HPDE6-E6E7 (cell line): Measurements from ENCODE around the gene FHIT.
"Not testable (repeated sequence)": the region's sequence is repeated elsewhere in the genome, so short reads cannot be mapped to it uniquely, and the experiment has no call there.

Experiments
- DNase-seq: peaks from one replicate; pipeline ENCODE4 v3.0.0; 2011; ENCODE audit warnings: missing footprints; ENCODE audit errors: extremely low spot score

Gene FHIT

DNA sequence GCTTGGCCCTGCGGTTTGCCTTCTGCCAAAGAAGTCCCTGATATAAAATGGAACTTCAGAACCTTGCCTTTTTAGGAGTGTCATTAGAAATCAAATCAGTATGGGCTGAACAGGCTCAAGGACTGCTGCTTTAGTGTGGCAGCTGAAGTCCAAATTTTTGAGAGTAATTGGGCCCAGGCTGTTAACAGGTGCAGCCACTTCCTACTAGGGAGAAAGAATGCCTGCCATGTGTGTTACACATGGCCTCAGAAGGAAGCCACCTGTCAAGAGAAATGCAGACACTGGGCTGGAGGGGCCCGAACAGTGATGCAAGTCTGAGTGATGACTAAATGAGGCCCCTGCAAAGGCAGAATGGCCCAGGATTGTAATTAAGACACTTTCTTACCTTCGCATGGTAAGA is 1414.7 kb downstream of the FHIT start:
- DNase-seq = no peak

GRCh38 chr3:59832702-59833101 is 1418.5 kb downstream of the FHIT start:
- DNase-seq = no peak

DNA sequence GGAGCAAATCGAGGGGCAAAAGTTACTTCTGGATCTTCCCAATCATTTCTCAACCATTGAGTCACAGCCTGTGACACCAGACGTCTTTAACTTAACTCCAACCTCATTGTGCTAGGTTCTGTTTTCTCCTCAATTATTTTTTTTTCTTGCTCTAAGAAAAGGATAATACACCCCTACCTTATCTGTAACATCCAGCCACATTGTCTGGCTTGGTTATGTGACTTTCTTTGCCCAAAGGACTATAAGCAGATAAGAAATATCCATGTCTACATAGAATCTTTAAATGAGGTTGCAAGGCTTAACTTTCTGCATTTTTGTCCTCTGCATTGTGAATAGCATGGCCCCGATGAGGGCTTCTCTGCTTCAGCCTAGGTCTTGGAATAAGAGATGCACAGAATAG is 1419.0 kb downstream of the FHIT start:
- no peak for DNase-seq

DNA sequence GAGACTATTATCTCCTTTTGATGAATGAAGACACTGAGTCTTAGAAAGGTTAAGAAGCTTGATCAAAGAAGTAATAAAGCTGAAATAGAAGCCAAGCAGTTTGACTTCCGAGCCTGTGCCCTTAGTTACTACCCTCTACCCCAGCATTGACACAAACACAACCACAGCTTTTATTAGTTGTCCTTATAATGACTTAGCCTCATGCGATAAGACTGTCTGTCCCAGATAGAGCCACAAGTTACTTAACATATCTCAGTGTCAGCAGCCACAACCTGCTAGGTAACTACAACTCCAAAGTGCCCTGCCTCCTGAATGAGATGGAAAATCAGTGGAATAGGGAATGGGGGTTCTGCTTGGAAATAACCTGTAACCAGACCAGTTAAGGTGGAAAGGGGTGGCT is 1419.9 kb downstream of the FHIT start:
- DNase-seq = no peak

DNA sequence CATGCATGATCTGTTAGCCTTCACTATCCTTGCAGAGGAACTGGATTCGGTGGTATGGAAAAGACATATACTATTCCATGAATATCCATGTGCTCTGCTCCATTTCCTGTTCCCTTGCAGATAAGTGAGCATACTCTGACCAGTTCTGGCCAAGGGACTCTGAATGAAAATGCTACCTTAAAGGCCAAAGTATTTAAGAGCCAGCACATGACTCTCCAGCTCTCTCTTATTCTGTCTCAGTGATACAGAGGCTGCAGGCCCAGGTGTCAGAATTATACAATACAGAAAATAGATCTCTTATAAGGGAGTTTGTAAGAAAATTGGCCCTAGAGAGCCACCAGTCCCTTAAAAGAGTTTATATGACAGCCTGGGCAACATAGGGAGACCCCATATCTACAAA is 1421.7 kb downstream of the FHIT start:
- no peak for DNase-seq

DNA sequence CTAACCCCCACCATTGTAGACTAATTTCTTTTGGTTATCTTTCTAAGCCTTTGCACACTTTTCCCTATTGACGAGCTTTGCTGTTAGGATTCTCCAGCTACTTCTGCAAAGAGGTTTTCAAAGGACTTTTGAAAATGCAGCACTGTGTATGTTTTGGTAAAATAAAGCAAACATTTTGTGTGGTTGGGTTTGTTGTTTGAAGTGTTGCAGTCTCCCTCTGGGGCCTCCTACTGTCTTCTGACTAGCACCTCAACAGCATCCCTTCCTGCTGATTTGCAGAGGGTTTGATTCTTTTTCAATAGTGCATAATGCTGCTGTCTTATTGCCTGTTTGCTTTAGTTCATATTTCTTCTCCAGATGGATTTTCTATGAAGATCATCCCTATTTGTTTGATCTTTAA is 1426.4 kb downstream of the FHIT start:
- DNase-seq = no peak

DNA sequence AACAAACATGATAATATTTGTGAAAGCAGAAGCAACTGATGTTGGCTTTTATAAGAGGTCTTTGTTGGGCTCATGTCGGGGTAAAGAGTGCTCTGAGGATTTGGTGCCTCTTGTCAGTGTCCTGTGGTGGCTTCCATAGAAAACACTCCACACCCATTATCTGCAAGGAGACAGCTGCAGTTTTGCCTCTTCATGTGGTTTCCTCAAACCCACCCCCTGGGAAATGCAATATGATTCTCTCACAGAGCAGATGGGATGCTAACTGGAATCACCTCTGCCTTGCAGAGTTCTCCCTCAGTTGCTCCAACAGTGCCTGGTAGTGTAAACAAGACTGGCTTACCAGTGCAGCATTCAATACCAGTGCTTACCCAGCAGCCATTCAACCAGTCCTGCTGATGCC is 1430.0 kb downstream of the FHIT start:
- DNase-seq = no peak

- DNase-seq = no peak
Measured at GRCh38 chr3:59820352-59820934, 1430.8 kb downstream of the FHIT start.

- DNase-seq = no peak
Measured at GRCh38 chr3:59818919-59819300, 1432.3 kb downstream of the FHIT start.

GRCh38 chr3:59818033-59818918 is 1433.0 kb downstream of the FHIT start:
- peak; percentile 44 for DNase-seq

DNA sequence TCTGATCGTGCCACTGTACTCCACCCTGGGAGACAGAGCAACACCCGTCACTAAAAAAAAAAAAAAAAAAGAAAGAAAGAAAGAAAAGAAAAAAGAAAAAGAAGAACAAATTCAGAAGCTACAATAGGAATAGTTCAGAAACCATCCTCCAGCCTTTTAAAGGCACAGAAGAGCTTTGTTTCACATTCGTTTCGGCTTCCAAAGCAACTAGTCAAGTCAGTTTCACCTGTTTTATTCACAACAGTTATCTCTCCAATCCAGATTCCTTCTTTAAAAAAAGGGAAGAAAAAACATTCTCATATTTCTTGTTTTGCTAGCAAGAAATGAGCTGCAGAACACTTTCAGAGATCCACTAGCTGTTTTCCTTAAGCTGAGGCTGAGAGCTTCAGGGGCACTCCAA is 1433.7 kb downstream of the FHIT start:
- no peak for DNase-seq

GRCh38 chr3:59816312-59816711 is 1434.9 kb downstream of the FHIT start:
- DNase-seq = no peak

DNA sequence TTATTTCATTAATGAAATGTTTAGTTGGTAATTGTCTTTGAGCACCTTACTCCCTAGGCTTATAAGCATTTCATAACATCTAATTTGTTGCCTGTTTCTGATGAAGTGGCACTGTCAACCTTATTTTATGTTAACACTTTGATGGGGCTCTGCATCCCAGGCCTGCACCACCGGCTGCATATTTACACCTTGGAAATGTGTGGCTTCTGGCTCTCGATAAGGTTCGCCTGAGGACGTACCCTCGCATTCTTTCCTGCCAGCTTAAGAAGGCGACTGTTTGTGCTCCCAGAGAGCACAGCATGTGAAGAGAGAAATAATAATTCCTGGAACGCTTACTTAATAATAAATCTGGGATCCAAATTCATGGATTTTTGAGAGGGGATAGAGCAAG is 1438.1 kb downstream of the FHIT start:
- no peak for DNase-seq

DNA sequence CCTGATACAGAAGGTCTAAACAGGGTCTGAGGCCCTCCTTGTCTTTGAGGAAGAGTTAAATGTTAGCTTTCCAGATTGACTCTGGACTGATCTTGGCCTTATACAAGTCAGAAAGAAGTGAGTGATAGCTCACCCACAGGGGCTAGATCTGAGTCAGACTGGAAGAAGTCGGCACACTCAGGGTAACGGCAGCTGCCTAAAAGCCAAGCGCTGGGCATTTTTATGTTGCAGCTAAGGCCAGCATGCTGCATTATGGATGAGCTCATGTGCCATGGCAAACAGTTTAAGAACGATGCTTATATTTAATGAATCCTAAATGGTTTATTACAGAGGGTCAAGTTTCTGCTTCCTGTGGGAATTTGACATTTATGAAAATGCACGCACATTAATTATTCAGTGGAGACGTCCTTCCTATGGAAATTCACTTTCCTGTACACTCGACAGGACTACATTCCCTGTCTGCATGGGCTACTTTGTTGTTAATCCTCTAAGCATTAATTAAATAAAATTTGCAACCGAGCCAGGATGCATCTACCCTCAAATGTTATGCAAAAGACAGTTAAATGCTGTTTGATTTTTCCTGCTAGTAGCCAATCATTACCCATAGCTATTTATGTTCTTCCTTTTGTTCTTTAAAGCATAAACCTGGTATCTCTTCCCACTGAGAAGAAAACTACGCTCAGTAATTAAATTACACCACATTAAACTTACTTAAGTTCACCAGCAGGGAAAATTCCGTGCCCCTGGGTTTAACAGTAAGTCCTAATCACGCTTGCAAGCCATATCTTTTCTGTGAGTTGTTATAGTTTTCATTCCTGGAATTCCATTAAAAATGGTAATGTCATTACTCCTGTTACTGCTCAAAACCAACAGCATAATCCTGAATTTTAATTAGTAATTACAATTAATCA is 1438.8 kb downstream of the FHIT start:
- DNase-seq = no peak

DNA sequence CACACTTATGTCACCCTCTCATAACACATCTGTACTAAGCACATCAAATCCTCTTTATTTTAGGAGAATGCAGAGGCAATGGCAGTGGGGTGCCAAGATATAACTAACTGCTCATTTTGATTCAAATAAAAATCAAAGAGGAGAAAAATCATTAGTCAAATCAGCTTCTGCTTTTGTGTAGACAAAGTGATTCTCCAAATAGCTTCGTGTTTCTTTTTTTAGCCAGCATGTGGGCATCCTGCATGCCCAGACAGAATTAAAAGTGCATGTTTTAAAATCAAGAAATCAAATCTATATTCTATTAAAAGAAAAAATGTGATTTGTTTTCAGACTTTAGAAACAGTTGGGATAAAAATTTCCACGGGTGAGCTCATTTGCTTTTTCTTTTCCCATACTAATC is 1440.1 kb downstream of the FHIT start:
- no peak for DNase-seq

DNA sequence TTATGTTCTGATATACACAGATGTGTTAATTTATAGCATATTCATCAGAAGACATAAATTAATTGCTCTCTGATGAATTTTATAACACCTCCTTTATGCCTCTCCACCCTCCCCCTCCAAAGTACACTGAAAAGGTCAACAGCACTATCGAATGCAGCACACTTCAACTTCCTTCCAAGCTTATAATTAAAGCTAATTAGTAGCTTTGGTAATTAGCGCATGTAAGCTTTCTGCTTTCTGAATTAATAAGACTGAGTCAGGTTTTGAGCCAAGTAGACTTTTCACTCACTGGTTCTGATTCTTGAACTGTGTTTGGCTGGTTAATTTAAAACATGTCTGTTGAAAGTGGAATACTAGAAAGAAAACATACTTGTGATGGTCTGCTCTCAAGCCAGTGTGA is 1440.6 kb downstream of the FHIT start:
- no peak for DNase-seq

- peak; percentile 4 for DNase-seq
Measured at GRCh38 chr3:59809710-59810444, 1441.4 kb downstream of the FHIT start.

- DNase-seq = no peak
Measured at GRCh38 chr3:59809016-59809415, 1442.2 kb downstream of the FHIT start.

DNA sequence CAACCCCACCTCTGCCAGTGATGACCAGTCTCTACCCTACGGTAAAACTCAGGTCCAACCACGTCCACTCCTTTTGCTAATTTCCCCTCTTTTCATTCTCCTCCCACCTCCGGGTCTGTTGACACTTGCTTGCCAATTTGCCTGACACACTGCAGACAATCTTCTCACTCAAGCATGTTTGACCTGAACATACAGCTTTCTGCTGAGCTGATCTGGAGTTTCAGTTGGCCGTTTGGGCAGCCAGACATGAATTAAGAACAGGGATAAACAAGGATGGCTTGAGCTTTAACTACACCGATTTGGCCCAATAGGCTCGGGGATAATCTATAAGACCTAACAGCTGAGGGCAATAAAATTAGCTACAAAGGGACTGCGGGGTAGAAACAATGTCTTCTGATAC is 1442.8 kb downstream of the FHIT start:
- DNase-seq = no peak

- DNase-seq = no peak
Measured at GRCh38 chr3:59803268-59803667, 1448.0 kb downstream of the FHIT start.

GRCh38 chr3:59802453-59802852 is 1448.8 kb downstream of the FHIT start:
- DNase-seq = not testable (repeated sequence)

- DNase-seq = no peak
Measured at GRCh38 chr3:59802045-59802444, 1449.2 kb downstream of the FHIT start.
